G401 (cell line): ENCODE measurements around the gene GGT1. TPM values are rescaled to one million over a fixed set of nuclear protein-coding genes. Genes with fewer than 3 reads are reported as not detected.
"Not testable (repeated sequence)": the region's sequence is repeated elsewhere in the genome, so short reads cannot be mapped to it uniquely, and the experiment has no call there.

Experiments
- DNase-seq: peaks from one replicate; pipeline ENCODE4 v3.0.0-alpha.2; 2015; ENCODE audit warnings: low spot score
- in situ Hi-C: cut with HindIII; loops from 2 replicates; pipeline ENCODE4 v1.10.0; 2016; ENCODE audit warnings: low sequenced_read_pairs, mixed read lengths
- total RNA-seq: library from RNA; depleted of rRNA; stranded (reverse); fragments of >200 nt; shearing (Covaris generic); gene quantifications from 2 replicates; pipeline ENCODE4 v1.2.3, GENCODE V29; 2014

Gene GGT1
- total RNA-seq, 1 experiment from 2014 or later: 99.6 TPM

- in situ Hi-C loops: no loop called here
- no peak for DNase-seq
These were observed 8.3 kb upstream of the GGT1 start for GRCh38 chr22:24594569-24595120.

GRCh38 chr22:24595228-24595627 is 7.8 kb upstream of the GGT1 start:
- no peak for DNase-seq
- in situ Hi-C loops: no loop called here

GRCh38 chr22:24595863-24596262 is 7.1 kb upstream of the GGT1 start:
- in situ Hi-C loops: no loop called here
- no peak for DNase-seq

GRCh38 chr22:24597076-24597475 is 5.9 kb upstream of the GGT1 start:
- in situ Hi-C loops, DNase-seq: not testable (repeated sequence)

- in situ Hi-C loops: no loop called here
- DNase-seq: no peak
These were observed 3.5 kb upstream of the GGT1 start for GRCh38 chr22:24599514-24599913.

- DNase-seq, in situ Hi-C loops: not testable (repeated sequence)
These were observed 2.9 kb upstream of the GGT1 start for GRCh38 chr22:24599958-24600715.

GRCh38 chr22:24601217-24602104 is 1.5 kb upstream of the GGT1 start:
- in situ Hi-C loops: no loop called here

GRCh38 chr22:24602105-24602749 is 766 bp upstream of the GGT1 start:
- DNase-seq, in situ Hi-C loops: not testable (repeated sequence)

More at GRCh38 chr22:24601217-24602104, 1.5 kb upstream of the GGT1 start:
- DNase-seq: no peak

- in situ Hi-C loops: not testable (repeated sequence)
- peak; percentile 40 for DNase-seq
These were observed 1.0 kb downstream of the GGT1 start for GRCh38 chr22:24603770-24604629.

- DNase-seq, in situ Hi-C loops: not testable (repeated sequence)
These were observed 3.3 kb downstream of the GGT1 start for GRCh38 chr22:24606340-24606739.

GRCh38 chr22:24607429-24607983 is 4.5 kb downstream of the GGT1 start:
- in situ Hi-C loops, DNase-seq: not testable (repeated sequence)

GRCh38 chr22:24608327-24608726 is 5.3 kb downstream of the GGT1 start:
- in situ Hi-C loops, DNase-seq: not testable (repeated sequence)

- DNase-seq: not testable (repeated sequence)
These were observed 6.9 kb downstream of the GGT1 start for GRCh38 chr22:24609888-24610287.

GRCh38 chr22:24614794-24615193 is 11.8 kb downstream of the GGT1 start:
- in situ Hi-C loops, DNase-seq: not testable (repeated sequence)

More at GRCh38 chr22:24609888-24610287, 6.9 kb downstream of the GGT1 start:
- in situ Hi-C loops: not testable (repeated sequence)

GRCh38 chr22:24621244-24621643 is 18.3 kb downstream of the GGT1 start:
- in situ Hi-C loops, DNase-seq: not testable (repeated sequence)

GRCh38 chr22:24622596-24622995 is 19.6 kb downstream of the GGT1 start:
- DNase-seq, in situ Hi-C loops: not testable (repeated sequence)

- in situ Hi-C loops, DNase-seq: not testable (repeated sequence)
These were observed 24.9 kb downstream of the GGT1 start for GRCh38 chr22:24627911-24628310.

GRCh38 chr22:24629069-24629468 is 26.1 kb downstream of the GGT1 start:
- peak; percentile 12 for DNase-seq

More at GRCh38 chr22:24629069-24629468, 26.1 kb downstream of the GGT1 start:
- in situ Hi-C loops: not testable (repeated sequence)
